ENCODE results near the gene ALDH1B1.

The ALDH1B1 gene

DNA sequence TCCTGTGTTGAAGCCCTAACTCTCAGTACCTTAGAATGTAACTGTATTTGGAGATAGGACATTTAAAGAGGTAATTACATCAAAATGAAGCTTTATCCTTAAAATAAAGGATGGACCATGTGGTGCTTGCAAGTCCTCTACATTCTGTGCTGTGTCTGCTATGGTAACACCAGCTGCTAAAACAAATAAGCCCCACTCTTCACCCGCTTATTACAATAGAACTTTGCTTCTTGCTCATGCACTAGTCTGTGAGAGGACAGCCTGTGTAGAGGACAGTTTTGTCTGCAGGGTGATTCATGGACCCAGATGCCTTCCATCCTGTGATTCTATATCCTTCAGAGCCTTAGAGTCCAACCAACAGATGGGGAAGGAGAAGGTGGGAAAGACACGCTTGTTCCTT, 44.2 kb downstream of the ALDH1B1 start:
- Mint-ChIP-seq H3K4me1 (ENCODE audit: low read depth in 2 of 2) (peaks cover 0 to 1% of the 10 kb centered on the region in 2 donors), H3K9me3 (no peaks in the 10 kb centered on the region), H3K4me3 (no peak overlapping the region), H3K27ac (no peak overlapping the region), H3K27me3 (peaks cover 33 to 73% of the 10 kb centered on the region in 2 donors), H3K36me3 (ENCODE audit: insufficient read depth) (no peaks in the 10 kb centered on the region)
- no peak for ATAC-seq (replicated peaks)
- DNase-seq, result no peak

DNA sequence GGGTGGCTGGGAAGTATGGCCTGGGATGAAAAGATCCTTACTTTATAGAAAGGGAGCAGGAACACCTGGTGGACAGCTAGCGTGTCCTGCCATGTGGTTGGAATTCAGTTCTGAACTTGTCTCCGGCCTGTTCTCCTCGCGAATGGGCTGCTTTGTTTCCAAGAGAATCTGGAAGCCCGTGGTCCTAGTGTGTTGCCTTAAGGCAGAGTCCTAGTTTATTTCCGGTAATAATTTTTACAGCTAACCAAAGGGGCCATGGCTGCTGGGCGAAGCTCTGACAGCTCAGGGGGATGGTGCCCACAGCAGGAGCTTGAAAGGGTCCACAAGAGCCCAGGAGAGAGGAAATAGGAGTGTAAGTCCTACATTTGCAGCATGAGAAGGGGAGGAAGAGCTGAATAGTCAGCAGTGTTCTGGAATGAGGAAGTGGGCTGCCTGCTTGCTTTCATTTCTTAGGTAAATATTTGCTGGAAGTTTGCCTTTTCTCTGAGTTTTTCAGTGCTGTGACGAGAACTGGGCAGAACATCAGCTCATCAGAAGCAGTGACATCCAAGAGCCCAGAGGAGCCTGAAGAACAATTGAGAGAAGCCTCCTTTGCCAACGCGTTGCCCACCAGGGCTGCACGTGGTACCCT, 44.8 kb downstream of the ALDH1B1 start:
- H3K36me3 Mint-ChIP-seq (ENCODE audit: insufficient read depth), result no peaks in the 10 kb centered on the region
- ATAC-seq (replicated peaks), result no peak
- H3K4me1 Mint-ChIP-seq (ENCODE audit: low read depth in 2 of 2), result no peaks in the 10 kb centered on the region
- no peaks in the 10 kb centered on the region for H3K9me3 Mint-ChIP-seq
- no peak overlapping the region for H3K4me3 Mint-ChIP-seq
- no peak overlapping the region for H3K27ac Mint-ChIP-seq
- H3K27me3 Mint-ChIP-seq, result peaks cover 30 to 75% of the 10 kb centered on the region in 2 donors
- no peak for DNase-seq

DNA sequence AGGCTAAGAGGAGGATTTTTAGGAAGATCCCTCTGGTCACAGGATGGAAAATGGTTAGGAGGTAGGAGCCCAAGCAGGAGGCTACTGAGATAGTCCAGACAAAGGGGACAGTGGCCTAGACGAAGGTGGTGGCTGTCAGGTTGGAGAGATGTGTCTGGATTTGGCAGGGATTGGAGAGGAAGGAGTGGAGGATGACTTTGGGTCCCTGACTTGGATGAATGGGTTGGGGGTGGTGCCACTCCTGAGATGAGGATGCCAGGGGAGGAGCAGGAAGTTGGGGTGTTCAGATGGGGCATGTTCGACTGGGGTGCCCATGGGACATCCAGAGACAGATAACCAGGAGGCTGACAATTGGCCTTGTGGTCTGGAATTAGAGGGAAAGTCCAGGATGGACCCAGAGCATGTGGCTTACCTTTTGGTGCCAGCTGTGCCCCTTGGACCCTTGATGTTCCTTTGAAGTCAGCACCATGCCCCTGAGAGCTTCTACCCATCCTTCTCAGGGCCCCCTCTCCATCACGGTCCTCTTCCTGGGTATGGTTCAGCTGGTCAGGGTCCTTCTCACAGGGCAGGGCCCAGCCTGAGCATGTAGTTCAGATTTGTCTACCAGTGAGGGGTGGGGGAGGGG, 46.9 kb downstream of the ALDH1B1 start:
- Mint-ChIP-seq H3K27ac (no peak overlapping the region), H3K27me3 (peaks cover 23 to 71% of the 10 kb centered on the region in 2 donors), H3K4me1 (ENCODE audit: low read depth in 2 of 2) (no peaks in the 10 kb centered on the region), H3K4me3 (no peak overlapping the region), H3K36me3 (ENCODE audit: insufficient read depth) (no peaks in the 10 kb centered on the region), H3K9me3 (no peaks in the 10 kb centered on the region)
- no peak for DNase-seq
- ATAC-seq (replicated peaks), result no peak

DNA sequence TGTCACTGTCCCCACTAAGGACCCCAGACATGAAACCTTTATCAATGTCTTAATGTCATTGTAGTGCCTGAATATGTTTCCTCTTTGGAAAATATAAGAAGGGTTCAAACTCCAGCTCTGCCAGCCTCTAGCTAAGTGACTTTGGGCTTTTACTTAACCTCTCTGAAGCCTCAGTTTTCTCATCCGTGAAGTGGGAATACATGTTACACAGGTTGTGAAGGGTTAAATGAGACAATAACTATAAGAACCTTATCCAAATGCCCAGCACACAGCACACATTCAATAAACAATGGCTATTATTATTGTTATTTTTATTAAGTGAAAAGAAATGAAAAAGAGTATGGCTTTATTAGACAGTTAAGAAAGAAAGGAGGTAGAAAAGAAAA, 47.4 kb downstream of the ALDH1B1 start:
- H3K36me3 Mint-ChIP-seq (ENCODE audit: insufficient read depth), result no peaks in the 10 kb centered on the region
- DNase-seq (no peak), ATAC-seq (replicated peaks) (no peak)
- no peaks in the 10 kb centered on the region for H3K4me1 Mint-ChIP-seq (ENCODE audit: low read depth in 2 of 2)
- H3K27me3 Mint-ChIP-seq, result peaks cover 23 to 76% of the 10 kb centered on the region in 2 donors
- H3K4me3 Mint-ChIP-seq, result no peak overlapping the region
- H3K9me3 Mint-ChIP-seq, result no peaks in the 10 kb centered on the region
- no peak overlapping the region for H3K27ac Mint-ChIP-seq

DNA sequence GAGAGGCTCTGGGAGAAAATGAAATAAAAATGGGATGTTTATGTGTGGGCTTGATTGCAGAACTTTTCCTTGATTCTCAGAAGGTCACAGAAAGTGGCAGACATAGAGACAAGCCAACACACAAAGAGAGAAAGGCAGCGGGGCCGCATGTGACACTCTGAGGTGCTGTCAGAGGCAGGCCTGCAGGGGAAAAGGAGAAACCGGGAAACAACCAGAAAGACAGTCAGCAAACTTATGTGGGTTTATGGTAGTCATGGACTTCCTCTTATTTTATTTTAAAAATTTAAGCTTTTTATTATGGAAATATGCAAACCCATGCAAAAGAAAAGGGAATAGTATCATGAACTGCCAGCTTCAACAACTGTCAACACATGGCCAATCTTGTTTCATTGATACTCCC, 48.0 kb downstream of the ALDH1B1 start:
- Mint-ChIP-seq H3K4me1 (ENCODE audit: low read depth in 2 of 2) (no peaks in the 10 kb centered on the region), H3K27ac (no peak overlapping the region), H3K9me3 (no peaks in the 10 kb centered on the region), H3K27me3 (peaks cover 28 to 78% of the 10 kb centered on the region in 2 donors), H3K4me3 (no peak overlapping the region), H3K36me3 (ENCODE audit: insufficient read depth) (no peaks in the 10 kb centered on the region)
- ATAC-seq (replicated peaks), result no peak
- no peak for DNase-seq

DNA sequence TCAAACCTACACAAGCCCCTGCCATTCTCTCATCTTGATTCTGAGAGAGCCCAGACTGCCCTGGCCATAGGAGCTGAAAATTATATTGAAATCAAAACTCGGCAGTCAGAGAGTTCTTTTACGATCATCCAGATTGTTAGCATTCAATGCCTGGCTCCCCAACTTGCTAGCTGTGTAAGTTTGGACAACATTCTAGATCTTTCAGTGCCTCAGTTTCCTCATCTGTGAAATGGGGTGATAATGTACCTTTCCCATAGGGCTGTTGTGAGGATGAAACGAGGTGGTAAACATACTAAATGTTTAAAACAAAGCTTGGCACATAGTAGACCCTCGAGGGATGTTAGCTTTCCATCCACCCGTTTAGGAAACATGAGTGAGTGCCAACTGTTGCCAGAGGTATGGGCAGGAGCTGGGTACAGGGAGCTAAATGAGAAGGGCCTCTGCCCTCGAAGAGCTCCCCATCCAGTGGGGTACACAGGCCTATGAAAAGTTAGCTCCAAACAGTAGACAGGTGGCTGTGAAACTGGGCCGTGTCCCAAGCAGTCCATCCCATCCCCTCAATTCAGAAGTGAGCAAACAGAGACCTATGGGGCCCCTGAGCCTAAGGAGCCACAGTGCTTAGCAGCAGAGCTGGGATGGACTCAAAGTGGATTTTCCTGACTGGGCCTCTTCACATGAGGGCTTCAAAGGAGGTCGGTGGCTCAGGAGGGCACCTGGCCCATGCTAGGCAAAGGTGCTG, 49.0 kb downstream of the ALDH1B1 start:
- Mint-ChIP-seq H3K27ac (no peak overlapping the region), H3K36me3 (ENCODE audit: insufficient read depth) (no peaks in the 10 kb centered on the region), H3K4me3 (no peak overlapping the region), H3K27me3 (peaks cover 38 to 86% of the 10 kb centered on the region in 2 donors), H3K4me1 (ENCODE audit: low read depth in 2 of 2) (no peaks in the 10 kb centered on the region), H3K9me3 (no peaks in the 10 kb centered on the region)
- no peak for DNase-seq
- ATAC-seq (replicated peaks), result no peak

DNA sequence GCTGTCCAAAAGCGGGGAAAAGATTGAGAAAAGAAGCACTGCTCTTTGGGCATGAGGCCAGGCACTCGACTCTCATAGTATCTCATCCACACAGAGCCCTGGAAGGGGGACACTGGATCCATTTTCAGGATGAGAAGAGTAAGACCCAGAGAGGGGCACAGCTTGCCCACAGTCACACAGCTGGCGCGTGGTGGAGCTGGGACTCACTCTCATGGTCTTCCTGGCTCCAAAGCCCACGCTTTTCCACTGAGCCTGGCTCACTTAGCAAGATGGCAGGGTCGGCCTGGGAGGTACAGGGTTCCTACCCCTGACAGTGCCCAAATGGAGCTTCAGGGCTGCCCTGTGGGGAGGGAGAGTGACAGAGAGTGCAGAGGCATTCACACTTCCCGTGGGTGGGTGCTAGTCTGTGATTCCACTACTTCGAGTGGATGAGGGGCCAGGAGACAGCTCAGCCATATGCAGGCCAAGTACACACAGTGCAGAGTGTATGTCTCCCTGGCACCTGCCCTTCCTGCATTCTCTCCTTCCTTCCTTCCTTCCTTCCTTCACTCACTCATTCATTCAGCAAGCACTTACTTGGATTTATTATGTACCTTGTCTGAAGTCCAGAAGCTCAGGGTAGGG, 50.1 kb downstream of the ALDH1B1 start:
- H3K4me1 Mint-ChIP-seq (ENCODE audit: low read depth in 2 of 2), result no peaks in the 10 kb centered on the region
- H3K4me3 Mint-ChIP-seq, result no peak overlapping the region
- H3K27me3 Mint-ChIP-seq, result peaks cover 38 to 87% of the 10 kb centered on the region in 2 donors
- DNase-seq (no peak), ATAC-seq (replicated peaks) (no peak)
- H3K36me3 Mint-ChIP-seq (ENCODE audit: insufficient read depth), result no peaks in the 10 kb centered on the region
- no peak overlapping the region for H3K27ac Mint-ChIP-seq
- no peaks in the 10 kb centered on the region for H3K9me3 Mint-ChIP-seq

DNA sequence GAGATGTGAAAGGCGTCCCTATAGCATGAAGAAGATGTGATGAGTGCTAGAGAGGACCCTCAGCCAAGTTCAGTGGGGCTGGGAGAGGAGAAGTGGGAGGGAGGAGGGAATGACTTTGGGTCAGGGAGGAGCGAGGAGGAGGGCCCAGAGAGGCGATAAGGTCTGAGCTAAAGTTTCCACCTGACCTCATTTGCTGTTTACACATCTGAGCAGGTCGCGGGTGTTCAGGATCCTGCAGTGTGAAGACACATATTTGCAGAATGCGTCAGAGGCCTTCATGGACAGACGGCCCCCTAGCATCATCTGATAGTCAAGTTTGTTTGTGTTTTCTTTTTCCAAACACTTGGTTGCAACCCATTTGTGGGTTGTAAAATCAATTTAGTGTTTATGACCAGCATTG, 50.7 kb downstream of the ALDH1B1 start:
- Mint-ChIP-seq H3K36me3 (ENCODE audit: insufficient read depth) (no peaks in the 10 kb centered on the region), H3K27ac (no peak overlapping the region), H3K4me1 (ENCODE audit: low read depth in 2 of 2) (no peaks in the 10 kb centered on the region), H3K27me3 (peaks cover 40 to 87% of the 10 kb centered on the region in 2 donors), H3K9me3 (no peaks in the 10 kb centered on the region), H3K4me3 (no peak overlapping the region)
- DNase-seq (no peak), ATAC-seq (replicated peaks) (no peak)

DNA sequence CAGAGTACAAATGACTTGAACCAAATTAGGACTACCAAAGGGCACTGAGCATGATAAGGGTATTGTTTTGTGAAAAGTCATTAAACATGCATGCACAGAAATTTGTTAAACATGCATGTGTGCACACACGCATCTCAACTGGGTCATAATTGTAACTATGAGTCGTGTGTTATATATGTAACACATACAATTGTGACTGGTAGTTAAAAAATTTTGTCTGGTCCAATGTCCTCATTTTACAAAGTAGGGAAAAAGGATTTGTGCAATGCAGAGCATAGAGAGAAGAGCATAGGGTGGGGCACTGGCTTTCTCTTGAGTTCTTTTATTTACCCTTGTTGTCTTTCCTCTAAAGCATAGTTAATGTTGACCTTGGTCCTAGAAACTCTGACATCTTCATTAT, 51.1 kb downstream of the ALDH1B1 start:
- H3K9me3 Mint-ChIP-seq, result no peaks in the 10 kb centered on the region
- no peaks in the 10 kb centered on the region for H3K36me3 Mint-ChIP-seq (ENCODE audit: insufficient read depth)
- no peaks in the 10 kb centered on the region for H3K4me1 Mint-ChIP-seq (ENCODE audit: low read depth in 2 of 2)
- ATAC-seq (replicated peaks), result no peak
- H3K27me3 Mint-ChIP-seq, result peaks cover 41 to 87% of the 10 kb centered on the region in 2 donors
- no peak for DNase-seq
- H3K4me3 Mint-ChIP-seq, result no peak overlapping the region
- no peak overlapping the region for H3K27ac Mint-ChIP-seq

DNA sequence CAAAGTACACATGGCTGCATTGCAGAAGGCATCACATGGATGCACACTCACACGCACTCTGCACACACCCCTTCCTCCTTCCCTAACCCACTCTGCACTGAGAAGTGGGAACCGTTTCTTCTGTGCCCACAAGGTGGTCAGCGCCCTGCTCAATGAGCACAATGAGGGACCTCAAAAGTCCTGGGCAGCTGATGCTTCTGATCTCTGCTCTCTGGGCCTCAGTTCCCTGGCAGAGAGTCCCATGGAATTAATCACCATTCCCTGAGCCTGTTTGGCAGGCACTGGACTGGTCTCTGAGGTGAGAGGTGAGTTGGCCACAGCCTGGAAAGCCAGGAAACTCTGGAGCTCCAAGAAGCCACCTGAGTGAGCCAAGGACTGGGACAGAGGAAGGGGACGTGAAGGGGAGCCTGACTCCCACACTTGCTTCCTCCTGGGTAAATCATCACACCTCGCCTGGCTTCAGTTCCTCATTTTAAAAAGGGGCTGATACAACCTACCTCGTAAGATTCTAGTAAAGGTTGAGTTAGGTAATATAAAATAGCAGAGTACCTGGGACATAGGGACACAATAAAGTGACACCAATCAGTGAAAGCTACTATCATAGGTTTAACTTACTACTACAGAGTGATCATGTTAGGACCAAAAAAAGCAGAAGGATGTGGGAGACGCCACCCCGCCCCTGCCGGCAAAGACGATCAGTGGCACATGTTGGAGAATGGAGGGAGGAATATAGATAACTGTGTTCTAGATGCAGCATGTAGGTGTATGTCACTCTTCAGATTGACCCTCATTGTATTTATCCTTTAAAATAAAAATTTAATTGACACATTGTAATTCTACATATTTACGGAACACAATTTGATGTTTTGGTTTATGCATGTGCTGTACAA, 52.9 kb downstream of the ALDH1B1 start:
- no peak overlapping the region for H3K27ac Mint-ChIP-seq
- DNase-seq (no peak), ATAC-seq (replicated peaks) (no peak)
- no peaks in the 10 kb centered on the region for H3K4me1 Mint-ChIP-seq (ENCODE audit: low read depth in 2 of 2)
- H3K36me3 Mint-ChIP-seq (ENCODE audit: insufficient read depth), result no peaks in the 10 kb centered on the region
- H3K4me3 Mint-ChIP-seq, result no peak overlapping the region
- peaks cover 0 to under 1% of the 10 kb centered on the region in 2 donors for H3K9me3 Mint-ChIP-seq
- H3K27me3 Mint-ChIP-seq, result peaks cover 39 to 78% of the 10 kb centered on the region in 2 donors

DNA sequence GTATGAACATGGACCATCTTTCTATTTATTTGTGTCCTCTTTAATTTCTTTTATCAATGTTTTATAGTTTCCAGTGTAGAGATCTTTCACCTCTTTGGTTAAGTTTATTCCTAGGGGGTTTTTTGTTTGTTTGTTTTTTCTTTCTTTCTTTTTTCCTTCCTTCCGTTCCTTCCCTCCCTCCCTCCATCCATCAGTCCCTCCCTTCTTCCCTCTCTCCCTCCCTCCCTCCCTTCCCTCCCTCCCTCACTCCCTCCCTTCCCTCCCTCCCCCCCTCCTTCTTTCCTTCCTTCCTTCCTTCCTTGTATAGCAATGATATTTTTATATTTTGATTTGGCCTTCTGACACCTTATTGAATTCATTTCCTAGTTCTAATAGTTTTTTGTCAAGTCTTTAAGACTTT, 55.2 kb downstream of the ALDH1B1 start:
- Mint-ChIP-seq H3K27ac (no peak overlapping the region), H3K4me1 (ENCODE audit: low read depth in 2 of 2) (no peaks in the 10 kb centered on the region), H3K9me3 (peaks cover 0 to 8% of the 10 kb centered on the region in 2 donors), H3K4me3 (no peak overlapping the region), H3K36me3 (ENCODE audit: insufficient read depth) (no peaks in the 10 kb centered on the region), H3K27me3 (peaks cover 39 to 63% of the 10 kb centered on the region in 2 donors)
- DNase-seq (no peak), ATAC-seq (replicated peaks) (no peak)
